NCI-H1930 (cell line): ENCODE measurements around the gene F2RL1.
"Not testable (repeated sequence)": the region's sequence is repeated elsewhere in the genome, so short reads cannot be mapped to it uniquely, and the experiment has no call there.

Experiments used
- DNase-seq, 2 experiments: peaks; one replicate each; lab custom pipeline; 2025; lab: John Stamatoyannopoulos, UW

F2RL1 gene

DNA sequence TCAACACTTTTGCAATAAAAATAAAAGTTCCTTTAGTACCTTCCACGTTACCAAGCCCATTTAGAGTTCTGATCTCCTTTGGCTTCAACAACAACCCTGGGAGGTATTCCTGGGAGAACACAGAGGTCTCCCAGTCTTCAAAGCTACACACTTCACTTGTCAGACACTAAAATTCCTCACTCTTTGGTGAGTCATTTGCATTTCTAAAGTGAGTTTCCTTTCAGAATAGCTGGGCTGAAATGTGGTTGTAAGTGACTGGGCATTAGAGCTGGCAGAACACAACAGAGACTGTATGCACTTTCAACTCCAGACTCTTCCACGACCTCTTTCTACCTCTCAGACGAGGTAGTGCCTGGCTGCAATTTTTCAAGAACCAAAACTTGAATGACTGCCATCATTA lies 11.5 kb upstream of the F2RL1 start:
- DNase-seq, result no peak

DNA sequence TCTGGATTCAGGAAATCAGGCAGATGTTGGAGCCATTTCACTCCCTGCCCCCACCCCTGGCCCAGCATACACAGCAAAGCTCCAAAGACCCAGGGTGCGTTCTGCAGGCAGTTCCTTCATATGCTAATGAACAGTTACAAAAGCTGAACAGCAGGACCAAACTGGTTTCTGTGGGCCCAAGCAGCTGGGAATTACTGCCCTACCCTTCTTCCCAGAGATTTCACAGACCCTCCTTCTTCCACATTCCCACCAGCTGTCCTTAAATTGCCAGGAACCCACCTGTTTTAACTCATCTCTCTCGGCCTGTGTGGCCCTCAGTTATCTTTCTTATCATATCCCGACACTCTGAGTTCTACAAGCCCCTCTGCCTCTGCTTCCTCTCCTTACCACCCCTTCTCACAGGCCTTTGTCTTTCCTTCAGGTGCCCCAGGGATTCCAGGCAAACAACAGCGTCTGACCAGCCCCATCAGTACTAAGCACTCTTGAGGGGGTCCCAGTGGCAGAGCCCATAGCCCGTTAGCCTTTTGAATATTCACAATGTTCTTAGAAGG lies 10.6 kb upstream of the F2RL1 start:
- no peak for DNase-seq

DNA sequence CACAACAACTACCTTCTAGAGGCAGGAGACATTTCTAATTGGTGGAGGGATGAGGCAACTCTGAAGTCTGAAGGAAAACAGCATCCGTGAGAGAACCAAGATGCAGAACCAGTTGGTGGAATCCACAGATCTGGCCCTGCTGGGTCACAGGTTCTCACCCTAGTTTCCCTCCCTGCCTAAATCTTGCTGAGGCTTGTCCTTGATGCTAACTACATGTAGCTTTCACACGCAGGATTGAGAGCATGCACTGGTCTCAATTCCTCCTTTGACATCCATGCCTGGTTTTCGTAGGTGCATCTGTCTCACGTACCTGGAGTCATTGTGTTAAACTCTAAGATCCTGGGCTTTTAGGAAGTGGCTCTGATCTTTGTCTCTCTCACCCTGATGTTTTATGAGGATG lies 9.7 kb upstream of the F2RL1 start:
- DNase-seq, result no peak

DNA sequence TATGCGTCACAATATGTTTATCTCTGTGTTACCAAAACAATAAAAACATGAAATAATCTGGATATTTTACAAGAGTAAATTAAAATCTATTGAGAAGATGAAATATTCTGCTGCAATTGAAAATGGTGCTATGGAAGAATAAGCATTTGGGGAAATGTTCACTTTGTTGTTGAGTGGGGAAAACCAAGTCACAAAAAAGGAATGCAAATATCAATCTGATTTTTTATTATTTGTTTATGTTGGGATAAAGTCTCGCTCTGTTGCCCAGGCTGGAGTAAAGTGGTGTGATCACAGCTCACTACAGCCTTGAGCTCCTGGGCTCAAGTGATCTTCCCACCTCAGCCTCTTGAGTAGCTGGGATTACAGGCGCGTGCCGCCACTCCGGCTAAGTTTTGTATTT lies 8.6 kb upstream of the F2RL1 start:
- DNase-seq, result no peak

DNA sequence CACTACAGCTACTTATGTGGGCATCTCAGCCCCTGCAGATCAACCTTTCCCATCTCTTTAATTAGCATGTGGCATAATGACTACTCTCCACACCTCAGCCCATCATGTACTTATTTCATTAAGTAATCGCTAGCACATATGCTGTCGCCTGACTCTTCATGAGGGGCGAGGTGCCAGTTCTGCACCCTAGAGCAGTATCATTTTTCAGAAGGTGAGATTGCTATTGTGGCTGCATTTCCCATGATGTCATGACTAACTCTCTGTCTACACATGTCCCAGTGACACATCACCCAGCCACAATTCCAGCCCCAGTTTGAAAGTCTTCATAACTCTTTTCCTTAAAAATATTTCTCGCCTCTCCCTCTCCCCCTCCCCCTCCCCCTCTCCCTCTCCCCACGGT lies 7.6 kb upstream of the F2RL1 start:
- no peak for DNase-seq

- not testable (repeated sequence) for DNase-seq
These were observed 6.6 kb upstream of the F2RL1 start for GRCh38 chr5:76812209-76812608.

GRCh38 chr5:76813982-76814562 lies 4.8 kb upstream of the F2RL1 start:
- DNase-seq, result no peak

DNA sequence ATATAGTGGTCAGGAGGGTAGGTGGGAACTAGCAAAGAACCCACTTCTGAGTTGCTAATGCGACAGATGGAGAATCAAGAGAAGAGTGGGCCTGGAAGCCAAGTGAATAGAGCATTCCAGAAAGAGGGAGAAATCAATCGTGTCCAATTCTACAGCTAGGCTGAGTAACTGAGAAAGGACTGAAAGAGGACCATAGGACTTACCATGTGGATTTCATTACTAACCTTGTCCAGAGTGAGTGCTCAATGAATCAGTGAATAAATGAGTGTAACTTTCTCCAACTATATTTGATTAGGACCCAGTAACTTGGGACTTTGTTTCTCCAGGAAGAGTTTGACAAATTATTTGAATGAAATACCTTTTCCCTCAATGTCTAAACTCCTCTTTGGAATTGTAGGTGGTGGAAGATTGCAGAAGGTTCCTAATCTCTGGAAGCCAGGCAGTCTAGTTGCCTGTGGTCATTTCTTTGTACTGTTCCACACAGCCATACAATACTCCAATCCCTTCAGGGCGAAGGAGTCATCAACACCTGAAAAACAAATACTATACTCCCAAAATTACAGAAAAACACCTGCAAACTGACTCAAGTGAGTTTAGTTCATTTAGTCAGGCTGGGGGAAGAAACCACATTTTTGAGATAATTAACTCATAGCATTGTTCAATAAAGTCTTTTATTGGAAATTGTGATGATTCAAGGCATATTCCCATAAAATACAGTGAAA lies 2.6 kb upstream of the F2RL1 start:
- DNase-seq, result no peak

DNA sequence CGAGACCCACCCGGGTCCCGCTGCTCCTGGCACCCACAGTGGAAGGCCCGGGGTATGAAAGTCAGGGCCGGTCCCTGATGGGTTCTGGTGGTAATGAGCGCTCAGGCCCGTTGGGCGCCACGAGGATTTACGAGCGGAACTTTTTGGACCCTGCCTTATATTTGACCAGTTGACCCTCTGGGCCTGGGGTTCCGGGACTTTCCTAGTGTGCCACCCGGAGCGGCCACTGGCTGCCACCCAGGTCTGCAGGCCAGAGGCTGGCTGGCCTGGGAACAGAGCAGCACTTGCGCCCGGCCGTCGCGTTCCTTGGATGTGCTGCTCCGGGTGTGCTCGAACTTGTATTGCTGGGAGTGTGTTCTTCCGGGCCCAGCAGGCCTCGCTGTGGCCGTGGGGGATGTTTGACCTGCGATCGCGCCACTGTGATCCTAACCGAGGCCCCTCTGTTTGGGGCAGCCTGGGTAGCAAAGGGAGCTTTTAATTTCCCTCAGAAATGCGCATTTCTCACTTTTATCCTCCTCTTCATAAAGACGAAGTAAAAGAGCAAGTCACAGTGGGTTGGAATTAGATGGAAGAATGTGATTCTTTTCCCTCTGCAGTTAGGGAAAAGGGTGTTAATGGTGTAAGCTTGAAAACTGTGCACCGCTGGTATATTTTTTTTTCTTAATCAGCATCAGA lies 1.2 kb downstream of the F2RL1 start:
- no peak for DNase-seq

DNA sequence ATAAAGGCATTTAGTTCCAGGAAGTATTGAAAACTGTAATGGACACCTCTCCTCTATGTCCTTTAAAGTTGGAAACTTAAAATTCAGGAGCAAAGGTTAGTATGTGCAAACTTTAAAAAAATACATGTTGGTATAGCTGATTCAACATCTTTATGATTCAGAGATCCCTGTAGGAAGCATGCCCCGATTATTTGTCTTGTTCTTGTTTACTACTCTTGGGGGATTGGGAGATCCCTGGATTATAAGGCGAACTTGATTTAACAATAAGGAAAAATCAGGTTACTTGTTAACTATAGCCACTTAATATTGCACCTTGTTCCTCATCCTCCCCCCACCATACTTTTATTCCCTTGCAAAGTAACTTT lies 1.7 kb downstream of the F2RL1 start:
- DNase-seq, result no peak

DNA sequence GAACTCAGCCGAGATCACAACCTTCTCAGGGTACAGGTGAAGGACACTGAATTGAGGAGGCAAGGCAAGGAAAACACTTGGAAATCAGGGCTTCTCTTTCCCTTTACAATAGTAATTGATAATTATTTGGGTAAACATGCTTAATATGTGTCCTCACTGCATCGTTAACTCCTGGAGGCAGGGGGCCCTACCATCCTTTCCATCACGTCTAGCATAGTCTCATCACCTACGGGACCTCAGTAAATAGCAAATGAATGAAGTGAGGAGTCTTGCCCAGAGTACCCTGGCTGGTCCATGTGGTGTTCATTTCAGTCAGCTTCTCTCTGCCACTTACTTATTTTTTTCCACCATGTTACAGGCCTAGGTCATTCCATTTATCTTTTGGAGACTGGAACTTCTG lies 2.3 kb downstream of the F2RL1 start:
- DNase-seq, result no peak

- not testable (repeated sequence) for DNase-seq
These were observed 3.4 kb downstream of the F2RL1 start for GRCh38 chr5:76822105-76822731.

DNA sequence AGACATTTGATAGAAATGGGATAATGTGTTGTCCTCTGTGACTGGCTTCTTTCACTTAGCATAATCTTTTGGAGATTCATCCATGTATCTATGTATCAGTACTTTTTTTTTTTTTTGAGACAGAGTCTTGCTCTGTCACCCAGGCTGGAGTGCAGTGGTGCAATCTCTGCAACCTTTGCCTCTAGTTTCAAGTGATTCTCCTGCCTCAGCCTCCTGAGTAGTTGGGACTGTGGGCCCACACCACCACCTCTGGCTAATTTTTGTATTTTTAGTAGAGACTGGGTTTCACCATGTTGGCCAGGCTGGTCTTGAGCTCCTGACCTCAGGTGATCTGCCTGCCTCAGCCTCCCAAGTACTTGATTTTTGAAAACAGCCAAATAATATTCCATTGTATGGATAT lies 7.6 kb downstream of the F2RL1 start:
- DNase-seq, result not testable (repeated sequence)

DNA sequence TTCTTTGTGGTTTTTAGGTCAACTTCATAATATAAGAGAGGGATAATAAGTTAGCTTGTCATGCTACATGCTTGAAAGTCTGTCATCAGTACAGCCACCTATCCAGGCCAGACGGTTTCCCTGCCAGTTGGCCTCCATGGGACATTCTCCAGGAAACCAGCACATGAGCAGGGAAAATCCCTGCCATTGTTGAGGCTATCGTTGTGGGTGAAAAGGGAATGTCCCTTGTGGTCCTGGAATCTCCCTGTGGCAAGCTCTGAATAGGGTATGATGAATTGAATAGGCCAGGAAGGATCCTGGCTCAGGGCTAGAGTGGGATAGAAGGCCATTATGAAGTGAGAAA lies 12.3 kb downstream of the F2RL1 start:
- DNase-seq, result no peak

GRCh38 chr5:76836181-76836580 lies 17.4 kb downstream of the F2RL1 start:
- DNase-seq, result no peak

DNA sequence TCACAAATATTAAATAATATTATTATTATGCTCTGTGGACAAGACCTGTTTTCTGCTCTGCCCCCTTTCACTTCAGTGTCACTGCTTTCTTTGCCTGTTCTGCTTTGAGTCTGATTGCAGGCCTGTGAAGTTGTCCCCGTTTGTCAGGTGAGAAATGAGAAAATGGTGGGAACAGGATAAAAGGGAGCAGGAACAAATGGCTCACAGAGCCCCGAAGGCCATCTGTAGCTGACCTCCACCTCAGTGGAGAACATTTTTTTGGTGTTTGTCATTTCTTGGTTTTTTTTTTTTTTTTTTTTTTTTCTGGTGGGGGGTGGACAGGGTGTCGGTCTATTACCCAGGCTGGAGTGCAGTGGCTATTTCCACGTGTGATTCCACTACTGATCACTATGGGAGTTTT lies 17.8 kb downstream of the F2RL1 start:
- DNase-seq, result no peak

- no peak for DNase-seq
These were observed 19.8 kb downstream of the F2RL1 start for GRCh38 chr5:76838481-76839261.

- DNase-seq, result no peak
These were observed 22.5 kb downstream of the F2RL1 start for GRCh38 chr5:76841361-76841760.

- DNase-seq, result no peak
These were observed 27.1 kb downstream of the F2RL1 start for GRCh38 chr5:76845890-76846289.

- DNase-seq, result no peak
These were observed 30.8 kb downstream of the F2RL1 start, which contains the start of gene S100Z for GRCh38 chr5:76849419-76850291. S100Z (plus strand) TSS chr5:76850014; CDS start chr5:76875360, 25,346 bp downstream.

DNA sequence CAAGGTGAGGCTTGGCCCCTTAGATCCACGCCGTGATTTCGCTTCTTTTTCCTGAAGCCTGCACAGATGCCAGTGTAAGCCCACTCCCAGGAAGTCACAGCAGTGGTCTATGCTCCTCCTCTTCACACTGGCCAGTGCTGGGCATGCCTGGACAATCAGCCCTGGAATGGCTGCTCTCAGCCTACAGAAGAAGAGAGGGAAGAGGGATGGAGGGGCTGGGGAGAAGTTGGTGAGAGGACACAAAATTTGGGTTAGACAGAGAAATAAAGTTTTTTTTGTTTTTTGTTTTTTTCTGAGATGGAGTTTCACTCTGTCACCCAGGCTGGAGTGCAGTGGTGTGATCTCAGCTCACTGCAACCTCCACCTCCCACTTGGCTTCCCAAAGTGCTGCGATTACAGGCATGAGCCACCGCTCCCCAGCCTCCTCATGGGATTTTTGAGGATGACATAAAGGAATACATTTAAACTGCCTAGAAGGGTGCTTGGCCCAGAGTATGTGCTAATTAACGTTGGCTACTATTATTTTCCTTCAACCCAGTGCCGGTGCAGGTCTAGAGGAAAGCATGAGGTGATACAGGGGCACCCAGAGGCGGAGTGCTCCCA lies 31.8 kb downstream of the F2RL1 start:
- DNase-seq, result no peak
